Sigmoid colon (tissue), 4 donors: Measurements from ENCODE around the gene FBXO15.

Experiments
- CTCF ChIP-seq, 4 experiments: fragments of 450-650 bp in 3 of 4; fragments of 200-600 bp in 1 of 4; IDR thresholded peaks; one replicate each; pipeline ENCODE4 v1.5.1; 2016 to 2019; ENCODE audit warnings: antibody characterized with exemption in 4 of 4, mild to moderate bottlenecking in 3 of 4, moderate library complexity in 2 of 4
- EP300 ChIP-seq, 4 donors: sonication (generic); formaldehyde crosslinking; IDR thresholded peaks; one replicate each; pipeline ENCODE4 v1.6.1; 2017; ENCODE audit warnings: antibody characterized with exemption in 4 of 4
- POLR2A ChIP-seq, 2 donors: fragments of 450-650 bp; IDR thresholded peaks; one replicate each; pipeline ENCODE4 v1.6.1; 2016; ENCODE audit warnings: antibody characterized with exemption in 2 of 2, mild to moderate bottlenecking in 2 of 2, moderate library complexity in 2 of 2

GRCh38 chr18:74185860-74186259 is 38.2 kb upstream of the FBXO15 start:
- no peak for TF ChIP-seq CTCF (IDR thresholded peaks at IDR 0.05)
- no peak for TF ChIP-seq POLR2A (IDR thresholded peaks at IDR 0.05)
- no peak for TF ChIP-seq EP300 (IDR thresholded peaks at IDR 0.05)
